ENCODE results near the gene SOX6. TPM values are rescaled to one million over a fixed set of nuclear protein-coding genes. Genes with fewer than 3 reads are reported as not detected.
"Not testable (repeated sequence)": the region's sequence is repeated elsewhere in the genome, so short reads cannot be mapped to it uniquely, and the experiment has no call there.

SOX6 gene
- total RNA-seq, 1 experiment from 2014 or later: under 0.01 TPM

GRCh38 chr11:16169956-16170847 lies 186.1 kb downstream of the SOX6 start:
- in situ Hi-C loops (cut with HindIII; ENCODE audit: low sequenced_read_pairs): no loop called here
- no peak for DNase-seq (ENCODE audit: low spot score)

- in situ Hi-C loops (cut with HindIII; ENCODE audit: low sequenced_read_pairs): no loop called here
- DNase-seq (ENCODE audit: low spot score): no peak
These were observed 186.8 kb downstream of the SOX6 start for GRCh38 chr11:16169541-16169940.

- in situ Hi-C loops (cut with HindIII; ENCODE audit: low sequenced_read_pairs): no loop called here
- no peak for DNase-seq (ENCODE audit: low spot score)
These were observed 188.4 kb downstream of the SOX6 start for GRCh38 chr11:16167706-16168487.

GRCh38 chr11:16166571-16166970 lies 189.8 kb downstream of the SOX6 start:
- in situ Hi-C loops (cut with HindIII; ENCODE audit: low sequenced_read_pairs): no loop called here
- no peak for DNase-seq (ENCODE audit: low spot score)

- in situ Hi-C loops (cut with HindIII; ENCODE audit: low sequenced_read_pairs): no loop called here
- no peak for DNase-seq (ENCODE audit: low spot score)
These were observed 196.2 kb downstream of the SOX6 start for GRCh38 chr11:16160146-16160545.

GRCh38 chr11:16158426-16158994 lies 197.8 kb downstream of the SOX6 start:
- in situ Hi-C loops (cut with HindIII; ENCODE audit: low sequenced_read_pairs): no loop called here
- no peak for DNase-seq (ENCODE audit: low spot score)

GRCh38 chr11:16157327-16157726 lies 199.0 kb downstream of the SOX6 start:
- no peak for DNase-seq (ENCODE audit: low spot score)

GRCh38 chr11:16155448-16155847 lies 200.9 kb downstream of the SOX6 start:
- in situ Hi-C loops (cut with HindIII; ENCODE audit: low sequenced_read_pairs): no loop called here
- DNase-seq (ENCODE audit: low spot score): no peak

More at GRCh38 chr11:16157327-16157726, 199.0 kb downstream of the SOX6 start:
- in situ Hi-C loops (cut with HindIII; ENCODE audit: low sequenced_read_pairs): no loop called here

- no peak for DNase-seq (ENCODE audit: low spot score)
- in situ Hi-C loops (cut with HindIII; ENCODE audit: low sequenced_read_pairs): no loop called here
These were observed 201.5 kb downstream of the SOX6 start for GRCh38 chr11:16154715-16155396.

GRCh38 chr11:16153951-16154350 lies 202.4 kb downstream of the SOX6 start:
- in situ Hi-C loops (cut with HindIII; ENCODE audit: low sequenced_read_pairs): no loop called here
- DNase-seq (ENCODE audit: low spot score): no peak

GRCh38 chr11:16151138-16151537 lies 205.2 kb downstream of the SOX6 start:
- in situ Hi-C loops (cut with HindIII; ENCODE audit: low sequenced_read_pairs): no loop called here
- DNase-seq (ENCODE audit: low spot score): no peak

- DNase-seq (ENCODE audit: low spot score): no peak
- in situ Hi-C loops (cut with HindIII; ENCODE audit: low sequenced_read_pairs): no loop called here
These were observed 206.9 kb downstream of the SOX6 start for GRCh38 chr11:16149476-16149875.

GRCh38 chr11:16148301-16148931 lies 207.9 kb downstream of the SOX6 start:
- in situ Hi-C loops (cut with HindIII; ENCODE audit: low sequenced_read_pairs): no loop called here
- no peak for DNase-seq (ENCODE audit: low spot score)

GRCh38 chr11:16146980-16147379 lies 209.4 kb downstream of the SOX6 start:
- DNase-seq (ENCODE audit: low spot score); in situ Hi-C loops (cut with HindIII; ENCODE audit: low sequenced_read_pairs): not testable (repeated sequence)

GRCh38 chr11:16141614-16142013 lies 214.7 kb downstream of the SOX6 start:
- in situ Hi-C loops (cut with HindIII; ENCODE audit: low sequenced_read_pairs); DNase-seq (ENCODE audit: low spot score): not testable (repeated sequence)

- DNase-seq (ENCODE audit: low spot score); in situ Hi-C loops (cut with HindIII; ENCODE audit: low sequenced_read_pairs): not testable (repeated sequence)
These were observed 215.2 kb downstream of the SOX6 start for GRCh38 chr11:16141162-16141561.

GRCh38 chr11:16136792-16137390 lies 219.5 kb downstream of the SOX6 start:
- in situ Hi-C loops (cut with HindIII; ENCODE audit: low sequenced_read_pairs): no loop called here
- no peak for DNase-seq (ENCODE audit: low spot score)

GRCh38 chr11:16133867-16134266 lies 222.5 kb downstream of the SOX6 start:
- DNase-seq (ENCODE audit: low spot score): no peak
- in situ Hi-C loops (cut with HindIII; ENCODE audit: low sequenced_read_pairs): no loop called here

- DNase-seq (ENCODE audit: low spot score): no peak
- in situ Hi-C loops (cut with HindIII; ENCODE audit: low sequenced_read_pairs): no loop called here
These were observed 228.6 kb downstream of the SOX6 start for GRCh38 chr11:16127732-16128131.

Data from G401 (cell line).